Measurements from ENCODE around the gene PTTG2.

DNA sequence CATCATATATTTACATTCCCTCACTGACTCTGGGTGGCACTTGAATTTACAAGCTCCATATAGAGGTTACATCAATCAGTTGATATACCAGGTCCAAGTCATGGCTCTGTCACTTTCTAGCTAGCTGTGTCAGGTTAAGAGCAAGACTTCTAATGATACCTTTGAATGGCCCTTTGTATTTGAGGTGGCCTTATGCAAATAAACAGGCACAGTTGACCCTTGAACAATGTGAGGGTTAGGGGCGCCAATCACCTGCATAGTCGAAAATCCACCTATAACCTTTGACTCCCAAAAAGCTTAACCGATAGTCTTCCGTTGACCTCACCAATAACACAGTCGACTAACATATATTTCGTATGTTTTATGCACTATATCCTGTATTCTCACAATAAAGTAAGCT, 1.3 kb upstream of the PTTG2 start:
- TF ChIP-seq MAZ (IDR thresholded peaks at IDR 0.05; ENCODE audit: borderline replicate concordance, low read depth, low read length) (no peak), POLR2A (IDR thresholded peaks at IDR 0.05; ENCODE audit: low read depth, low read length) (no peak)
